GM23248 (cell line): ENCODE measurements around the gene SH3GL1.

Source experiments
- EZH2 ChIP-seq: fragments of 200-600 bp; sonication (generic); IDR thresholded peaks from 2 replicates; pipeline ENCODE4 v1.6.1; 2018; ENCODE audit warnings: antibody characterized with exemption, mild to moderate bottlenecking; ENCODE audit not compliant: insufficient read depth, poor library complexity, severe bottlenecking
- EZH2phosphoT487 ChIP-seq: fragments of 200-600 bp; sonication (generic); IDR thresholded peaks from 2 replicates; pipeline ENCODE4 v1.6.1; 2018; ENCODE audit warnings: antibody characterized with exemption, moderate library complexity, mild to moderate bottlenecking, low read depth; ENCODE audit not compliant: insufficient read depth

- no peak for TF ChIP-seq EZH2
- TF ChIP-seq EZH2phosphoT487, result no peak
Observed at GRCh38 chr19:4369109-4369887, 31.0 kb downstream of the SH3GL1 start.
